NCI-H226 (cell line): ENCODE results near the gene PSTK.

Source experiments
- DNase-seq: peaks from one replicate; pipeline ENCODE4 v3.0.0-alpha.2; 2015

The PSTK gene

GRCh38 chr10:122980209-122981065 lies at the start of gene PSTK:
Gene PSTK (plus strand): TSS chr10:122980401. CDS start chr10:122980480, 79 bp downstream.
- peak; percentile 64 for DNase-seq

- DNase-seq = peak; percentile 20
These were observed 48.9 kb upstream of the PSTK start for GRCh38 chr10:122931088-122931906.

GRCh38 chr10:122939133-122939855 lies 40.9 kb upstream of the PSTK start:
- DNase-seq = no peak

- peak; percentile 55 for DNase-seq
These were observed 40.2 kb upstream of the PSTK start for GRCh38 chr10:122939856-122940543.

- no peak for DNase-seq
These were observed 30.9 kb upstream of the PSTK start for GRCh38 chr10:122949296-122949695.

- peak; percentile 84 for DNase-seq
These were observed 26.1 kb upstream of the PSTK start, which contains the start of gene C10orf88 for GRCh38 chr10:122953902-122954730. Gene C10orf88 (minus strand): TSS chr10:122954227. CDS start chr10:122954178, 49 bp downstream.

- DNase-seq = no peak
These were observed 25.5 kb upstream of the PSTK start for GRCh38 chr10:122954731-122955050.

- no peak for DNase-seq
These were observed 24.3 kb upstream of the PSTK start for GRCh38 chr10:122955892-122956291.

- DNase-seq = peak; percentile 76
These were observed 22.7 kb upstream of the PSTK start for GRCh38 chr10:122957474-122957873.

GRCh38 chr10:122962405-122962804 lies 17.8 kb upstream of the PSTK start:
- peak; percentile 15 for DNase-seq

GRCh38 chr10:122966879-122967278 lies 13.3 kb upstream of the PSTK start:
- DNase-seq = no peak

GRCh38 chr10:122968698-122969097 lies 11.5 kb upstream of the PSTK start:
- no peak for DNase-seq

- no peak for DNase-seq
These were observed 6.2 kb upstream of the PSTK start for GRCh38 chr10:122974023-122974422.

- no peak for DNase-seq
These were observed 5.6 kb upstream of the PSTK start for GRCh38 chr10:122974543-122975064.

- peak; percentile 5 for DNase-seq
These were observed 864 bp downstream of the PSTK start for GRCh38 chr10:122981066-122981464.

- DNase-seq = no peak
These were observed 3.7 kb downstream of the PSTK start for GRCh38 chr10:122983898-122984297.

GRCh38 chr10:122984708-122985107 lies 4.5 kb downstream of the PSTK start:
- no peak for DNase-seq

GRCh38 chr10:122986335-122986734 lies 6.1 kb downstream of the PSTK start:
- no peak for DNase-seq

- DNase-seq = no peak
These were observed 8.3 kb downstream of the PSTK start for GRCh38 chr10:122988501-122988900.

- no peak for DNase-seq
These were observed 10.1 kb downstream of the PSTK start for GRCh38 chr10:122990278-122990677.

- no peak for DNase-seq
These were observed 11.9 kb downstream of the PSTK start for GRCh38 chr10:122992031-122992585.
